SK-N-SH treated with all-trans-retinoic acid at 6 μM for 48 hours (cell line): ENCODE measurements around the gene PHF19.

Experiments
- RARB ChIP-seq: fragments of 250-450 bp; sonication (Bioruptor Pico); IDR thresholded peaks from 2 replicates; pipeline ENCODE4 v1.8.0; 2021; ENCODE audit warnings: mild to moderate bottlenecking, moderate library complexity
- ZFP3 ChIP-seq: fragments of 250-450 bp; sonication (Bioruptor Pico); IDR thresholded peaks from 2 replicates; pipeline ENCODE4 v1.5.0; 2020; ENCODE audit warnings: mild to moderate bottlenecking, moderate library complexity
- ZNF565 ChIP-seq: fragments of 450-650 bp; formaldehyde crosslinking; conservative IDR thresholded peaks from 2 replicates; pipeline ENCODE4 v1.5.0; 2020; ENCODE audit warnings: low read depth, mild to moderate bottlenecking, moderate library complexity
- ZNF70 ChIP-seq: fragments of 450-650 bp; formaldehyde crosslinking; IDR thresholded peaks from 2 replicates; pipeline ENCODE4 v1.5.0; 2020; ENCODE audit warnings: mild to moderate bottlenecking, moderate library complexity

GRCh38 chr9:120886490-120886967 is 9.5 kb upstream of the PHF19 start:
- no peak for TF ChIP-seq ZFP3 (CRISPR knock-in tag)
- TF ChIP-seq ZNF565 = no peak
- no peak for TF ChIP-seq RARB (CRISPR knock-in tag)
- no peak for TF ChIP-seq ZNF70 (CRISPR knock-in tag)
